Gastrocnemius medialis (tissue), 4 donors: ENCODE results near the gene MAD2L1BP. TPM values are rescaled to one million over a fixed set of nuclear protein-coding genes. Genes with fewer than 3 reads are reported as not detected.
A peak's percentile ranks its signal among the peaks of the same experiment; 100 is the strongest.

Experiments used
- ATAC-seq, 2 donors: fragments of 150-250 bp; one replicate each; pipeline ENCODE4 v1.9.1; 2016
- DNase-seq, 2 donors: peaks; one replicate each; pipeline ENCODE4 v3.0.0-alpha.2; 2019
- H3K27ac ChIP-seq, 4 donors: fragments of 200-600 bp; sonication (generic); 1 replicate in 1 of 4; 2 replicates in 3 of 4; pipeline ENCODE4 v1.5.1; 2016 to 2018; ENCODE audit warnings: mild to moderate bottlenecking in 2 of 4, moderate library complexity in 1 of 4
- H3K27me3 ChIP-seq, 3 donors: fragments of 200-600 bp; sonication (generic) in 2 of 3; 1 replicate in 1 of 3; 2 replicates in 2 of 3; pipeline versions ENCODE4 v1.5.1 to v1.6.0; 2016 to 2019; ENCODE audit warnings: mild to moderate bottlenecking in 1 of 3, moderate library complexity in 1 of 3
- H3K36me3 ChIP-seq, 2 donors: fragments of 200-600 bp; sonication (generic) in 1 of 2; one replicate each; pipeline ENCODE4 v1.5.1; 2017 to 2018
- H3K4me1 ChIP-seq, 2 donors: fragments of 200-600 bp; sonication (generic) in 1 of 2; one replicate each; pipeline ENCODE4 v1.5.1; 2016 to 2017; ENCODE audit warnings: mild to moderate bottlenecking in 2 of 2
- H3K4me3 ChIP-seq, 4 donors: fragments of 200-600 bp; sonication (generic) in 3 of 4; 1 replicate in 1 of 4; 2 replicates in 3 of 4; pipeline ENCODE4 v1.5.1; 2016 to 2019; ENCODE audit warnings: mild to moderate bottlenecking in 2 of 4
- H3K9me3 ChIP-seq, 3 donors: fragments of 200-600 bp; sonication (generic) in 2 of 3; 1 replicate in 1 of 3; 2 replicates in 2 of 3; pipeline ENCODE4 v1.5.1; 2016 to 2019
- CTCF ChIP-seq, 5 experiments: fragments of 450-650 bp in 3 of 5; fragments of 200-600 bp in 2 of 5; sonication (generic) in 2 of 5; IDR thresholded peaks in 4 of 5; conservative IDR thresholded peaks in 1 of 5; 1 replicate in 4 of 5; 2 replicates in 1 of 5; pipeline ENCODE4 v1.5.1; 2016 to 2019; ENCODE audit warnings: antibody characterized with exemption in 5 of 5, mild to moderate bottlenecking in 3 of 5, moderate library complexity in 3 of 5
- POLR2A ChIP-seq, 2 donors: fragments of 450-650 bp; IDR thresholded peaks; one replicate each; pipeline ENCODE4 v1.6.1; 2017; ENCODE audit warnings: antibody characterized with exemption in 2 of 2, mild to moderate bottlenecking in 2 of 2, moderate library complexity in 2 of 2
- in situ Hi-C, 4 donors: fragments of 200-750 bp; cut with MboI; loops; one replicate each; pipeline versions ENCODE4 v1.15.0 to v1.8.0; 2017; ENCODE audit warnings: low sequenced_read_pairs in 4 of 4
- intact Hi-C: fragments of 100-400 bp; cut with DNase I; formaldehyde crosslinking; loops from one replicate; pipeline ENCODE4 v1.15.1; 2023; ENCODE audit warnings: low total_unique reads
- total RNA-seq, 4 donors: library from RNA; depleted of rRNA; stranded (reverse); fragments of >200 nt; gene quantifications; one replicate each; pipeline versions ENCODE4 v1.1.0 to v1.2.3, GENCODE V29; 2016

The MAD2L1BP gene
- total RNA-seq, 4 donors from 2014 or later: 25.1 to 55.4 (median 25.2) TPM

DNA sequence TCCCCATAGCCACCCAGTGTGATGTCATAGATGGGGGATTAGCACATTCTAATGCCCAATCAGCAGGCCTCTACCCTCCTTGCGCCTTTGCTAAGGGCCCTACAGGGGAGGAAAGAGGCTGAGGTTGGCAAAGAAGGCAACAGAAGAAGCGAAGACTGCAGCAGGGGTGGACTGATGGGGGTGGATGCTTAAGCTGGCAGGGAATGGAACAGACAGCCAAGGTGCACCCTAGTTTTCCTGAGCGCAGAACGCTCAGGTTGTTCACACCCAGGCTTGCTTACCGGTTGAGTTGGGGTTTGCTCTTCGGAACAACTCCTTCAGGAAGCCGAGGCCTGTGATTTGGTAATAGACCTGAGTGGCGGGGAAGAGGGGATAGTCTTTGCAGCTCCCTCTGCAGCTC, 39.3 kb downstream of the MAD2L1BP start:
- no peak for TF ChIP-seq CTCF (IDR thresholded peaks at IDR 0.05 in 4 of 5, conservative IDR thresholded peaks at IDR 0.05 in 1 of 5)
- TF ChIP-seq POLR2A (IDR thresholded peaks at IDR 0.05): no peak
- H3K4me3 ChIP-seq: no peak overlapping the region
- no peak for DNase-seq
- no peaks in the 10 kb centered on the region for H3K9me3 ChIP-seq
- peaks cover 88 to 96% of the 10 kb centered on the region in 2 donors for H3K4me1 ChIP-seq
- no peak for ATAC-seq
- peaks cover 0 to 41% of the 10 kb centered on the region in 2 donors for H3K36me3 ChIP-seq
- in situ Hi-C loops: loop anchor here (25.0 kb wide), 1 partner anchor 412 kb away; no protein-coding TSS in a partner anchor
- intact Hi-C loops: loop anchor here (5.0 kb wide), 1 partner anchor 327 kb away; no protein-coding TSS in a partner anchor
- peak overlapping the region; percentile 95 to 97 (median 96) for H3K27ac ChIP-seq
- H3K27me3 ChIP-seq: no peaks in the 10 kb centered on the region

- TF ChIP-seq POLR2A (IDR thresholded peaks at IDR 0.05) (no peak), CTCF (IDR thresholded peaks at IDR 0.05 in 4 of 5, conservative IDR thresholded peaks at IDR 0.05 in 1 of 5) (peak in 1 of 5 experiments; percentile 46)
- in situ Hi-C loops: no loop called here
- no peaks in the 10 kb centered on the region for H3K27me3 ChIP-seq
- H3K27ac ChIP-seq: peak overlapping the region; percentile 95 to 97 (median 96)
- H3K4me1 ChIP-seq: peaks cover 88 to 96% of the 10 kb centered on the region in 2 donors
- no peaks in the 10 kb centered on the region for H3K9me3 ChIP-seq
- ATAC-seq: peak; percentile 57 to 61
- peak; percentile 80 to 89 for DNase-seq
- peak overlapping the region in 3 of 4 donors; percentile 8 to 31 (median 24) for H3K4me3 ChIP-seq
- peaks cover 0 to 24% of the 10 kb centered on the region in 2 donors for H3K36me3 ChIP-seq
- intact Hi-C loops: loop anchor here (1.0 to 2.0 kb wide), 2 partner anchors 122 to 314 kb away; no protein-coding TSS in a partner anchor
Measured at GRCh38 chr6:43676962-43677606, 41.4 kb downstream of the MAD2L1BP start.

- TF ChIP-seq CTCF (IDR thresholded peaks at IDR 0.05 in 4 of 5, conservative IDR thresholded peaks at IDR 0.05 in 1 of 5) (no peak), POLR2A (IDR thresholded peaks at IDR 0.05) (no peak)
Measured at GRCh38 chr6:43677759-43678158, 42.1 kb downstream of the MAD2L1BP start.

GRCh38 chr6:43678341-43678740, 42.7 kb downstream of the MAD2L1BP start:
- peak; percentile 76 to 79 for ATAC-seq
- TF ChIP-seq CTCF (IDR thresholded peaks at IDR 0.05 in 4 of 5, conservative IDR thresholded peaks at IDR 0.05 in 1 of 5) (peak in 2 of 5 experiments; percentile 17 to 20), POLR2A (IDR thresholded peaks at IDR 0.05) (peak; percentile 79 to 92)
- Histone ChIP-seq H3K4me1 (peaks cover 90 to 97% of the 10 kb centered on the region in 2 donors), H3K36me3 (peaks cover 0 to 21% of the 10 kb centered on the region in 2 donors), H3K9me3 (no peaks in the 10 kb centered on the region), H3K27ac (peak overlapping the region; percentile 95 to 97 (median 96)), H3K4me3 (peak overlapping the region in 3 of 4 donors; percentile 1 to 42 (median 21)), H3K27me3 (no peaks in the 10 kb centered on the region)
- in situ Hi-C loops: no loop called here
- peak; percentile 88 to 94 for DNase-seq
- intact Hi-C loops: no loop called here

More at GRCh38 chr6:43677759-43678158, 42.1 kb downstream of the MAD2L1BP start:
- peaks cover 88 to 96% of the 10 kb centered on the region in 2 donors for H3K4me1 ChIP-seq
- ATAC-seq (no peak), DNase-seq (no peak)
- H3K9me3 ChIP-seq: no peaks in the 10 kb centered on the region
- peaks cover 0 to 21% of the 10 kb centered on the region in 2 donors for H3K36me3 ChIP-seq
- no peaks in the 10 kb centered on the region for H3K27me3 ChIP-seq
- in situ Hi-C loops: no loop called here
- H3K27ac ChIP-seq: peak overlapping the region; percentile 95 to 97 (median 96)
- intact Hi-C loops: loop anchor here (1.0 to 2.0 kb wide), 2 partner anchors 122 to 313 kb away; no protein-coding TSS in a partner anchor
- H3K4me3 ChIP-seq: peak overlapping the region in 2 of 4 donors; percentile 8 to 24
